ENCODE measurements around the gene FAM98A.
A peak's percentile ranks its signal among the peaks of the same experiment; 100 is the strongest.

The FAM98A gene

GRCh38 chr2:33599175-33599942 lies at the start of gene FAM98A:
Gene FAM98A, minus strand, starts transcription at chr2:33599299. Its CDS starts 78 bp downstream, at chr2:33599221.
- peak; percentile 98 for DNase-seq (ENCODE audit: low read depth)

GRCh38 chr2:33645861-33646260 lies 46.8 kb upstream of the FAM98A start:
- no peak for DNase-seq (ENCODE audit: low read depth)

- no peak for DNase-seq (ENCODE audit: low read depth)
Measured at GRCh38 chr2:33644215-33644614, 45.1 kb upstream of the FAM98A start.

DNA sequence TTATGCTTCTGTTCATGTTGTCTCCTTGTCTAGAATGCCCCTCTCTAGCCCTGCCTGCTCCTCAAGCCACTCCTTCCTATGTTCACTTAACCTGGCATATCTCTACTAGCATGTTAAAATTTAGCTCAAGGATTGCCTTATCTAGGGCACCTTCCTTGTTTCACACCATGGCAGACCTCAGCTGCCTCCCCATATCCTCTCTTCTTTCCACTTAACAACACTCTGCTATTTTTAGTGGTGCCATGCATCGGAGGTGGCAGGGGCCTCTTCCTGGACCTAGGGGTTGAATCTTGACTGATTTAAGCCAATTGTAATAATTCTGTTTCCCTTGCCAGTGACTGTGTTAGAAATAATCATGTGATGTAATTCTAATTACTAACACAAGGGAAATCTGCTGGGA lies 36.9 kb upstream of the FAM98A start:
- no peak for DNase-seq (ENCODE audit: low read depth)

- no peak for DNase-seq (ENCODE audit: low read depth)
Measured at GRCh38 chr2:33634261-33634910, 35.3 kb upstream of the FAM98A start.

- no peak for DNase-seq (ENCODE audit: low read depth)
Measured at GRCh38 chr2:33633315-33633714, 34.2 kb upstream of the FAM98A start.

DNA sequence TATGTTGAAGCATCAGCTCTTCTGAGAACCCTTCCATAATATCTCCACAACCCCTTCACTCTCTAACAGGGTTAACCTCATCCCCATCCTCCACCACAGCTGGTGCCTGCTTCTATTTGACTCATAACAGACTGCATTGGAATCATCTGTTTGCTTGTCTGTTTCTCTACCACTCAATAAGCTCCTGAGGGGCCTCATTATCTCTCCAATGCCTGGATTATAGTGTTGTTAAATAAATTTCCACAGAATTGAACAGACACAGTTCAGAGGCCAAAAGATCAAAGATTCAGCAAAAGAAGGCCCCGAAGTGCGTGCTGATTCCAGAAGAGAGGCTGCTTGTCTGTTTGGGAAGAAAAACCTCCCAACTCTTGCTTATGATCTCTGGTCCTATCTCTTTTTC lies 33.7 kb upstream of the FAM98A start:
- DNase-seq (ENCODE audit: low read depth) = no peak

- no peak for DNase-seq (ENCODE audit: low read depth)
Measured at GRCh38 chr2:33628031-33628827, 29.1 kb upstream of the FAM98A start.

- no peak for DNase-seq (ENCODE audit: low read depth)
Measured at GRCh38 chr2:33619028-33619427, 19.9 kb upstream of the FAM98A start.

- no peak for DNase-seq (ENCODE audit: low read depth)
Measured at GRCh38 chr2:33617989-33618388, 18.9 kb upstream of the FAM98A start.

DNA sequence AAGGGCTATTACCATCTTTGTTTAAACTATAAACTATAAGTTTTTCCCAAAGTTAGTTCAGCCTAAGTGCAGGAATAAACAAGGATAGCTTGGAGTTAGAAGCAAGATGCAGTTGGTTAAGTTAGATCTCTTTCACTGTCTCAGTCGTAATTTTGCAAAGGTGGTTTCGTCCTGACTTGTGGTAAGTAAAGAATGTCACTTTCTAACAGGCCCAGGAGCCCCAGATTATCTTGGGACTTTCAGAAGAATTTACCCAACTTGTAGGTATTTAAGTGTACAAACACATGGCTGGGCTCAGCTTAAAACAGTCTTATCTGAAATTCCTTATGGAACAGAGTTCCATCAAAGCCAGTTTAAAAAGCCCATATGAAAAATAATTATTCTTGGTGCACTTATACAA lies 18.3 kb upstream of the FAM98A start:
- DNase-seq (ENCODE audit: low read depth) = no peak

DNA sequence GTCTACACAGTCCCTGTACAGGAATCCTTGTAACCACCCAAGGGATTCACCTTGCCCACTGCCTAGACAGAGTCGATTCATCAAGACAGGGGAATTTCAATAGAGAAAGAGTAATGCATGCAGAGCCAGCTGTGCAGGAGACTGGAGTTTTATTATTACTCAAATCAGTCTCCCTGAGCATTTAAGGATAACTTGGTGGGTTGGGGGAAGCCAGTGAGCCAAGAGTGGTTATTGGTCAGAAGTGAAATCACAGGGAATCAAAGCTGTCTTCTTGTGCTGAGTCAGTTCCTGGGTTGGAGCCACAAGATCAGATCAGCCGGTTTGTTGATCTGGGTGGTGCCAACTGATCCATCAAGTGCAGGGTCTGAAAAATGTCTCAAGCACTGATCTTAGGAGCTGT lies 17.8 kb upstream of the FAM98A start:
- no peak for DNase-seq (ENCODE audit: low read depth)

DNA sequence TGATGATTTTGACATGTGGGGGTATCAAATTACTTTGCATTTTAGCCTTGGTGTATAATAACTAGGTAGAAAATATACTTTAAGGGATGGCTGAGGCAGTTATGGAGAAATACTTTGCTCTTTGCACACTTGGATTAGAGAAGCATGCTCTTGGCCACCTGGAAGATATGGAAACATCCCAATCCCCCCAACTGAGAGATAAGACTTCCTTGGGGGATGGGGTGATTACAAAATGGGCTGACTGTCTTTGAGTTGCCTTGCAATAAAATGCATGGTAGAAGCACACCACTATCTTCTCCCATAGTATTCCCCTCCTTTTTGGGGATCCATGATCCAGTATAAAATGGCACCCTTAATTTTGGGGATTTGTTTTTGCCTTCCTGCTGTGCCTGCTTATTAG lies 15.1 kb upstream of the FAM98A start:
- no peak for DNase-seq (ENCODE audit: low read depth)

- DNase-seq (ENCODE audit: low read depth) = no peak
Measured at GRCh38 chr2:33607905-33608304, 8.8 kb upstream of the FAM98A start.

GRCh38 chr2:33607251-33607721 lies 8.2 kb upstream of the FAM98A start:
- DNase-seq (ENCODE audit: low read depth) = no peak

DNA sequence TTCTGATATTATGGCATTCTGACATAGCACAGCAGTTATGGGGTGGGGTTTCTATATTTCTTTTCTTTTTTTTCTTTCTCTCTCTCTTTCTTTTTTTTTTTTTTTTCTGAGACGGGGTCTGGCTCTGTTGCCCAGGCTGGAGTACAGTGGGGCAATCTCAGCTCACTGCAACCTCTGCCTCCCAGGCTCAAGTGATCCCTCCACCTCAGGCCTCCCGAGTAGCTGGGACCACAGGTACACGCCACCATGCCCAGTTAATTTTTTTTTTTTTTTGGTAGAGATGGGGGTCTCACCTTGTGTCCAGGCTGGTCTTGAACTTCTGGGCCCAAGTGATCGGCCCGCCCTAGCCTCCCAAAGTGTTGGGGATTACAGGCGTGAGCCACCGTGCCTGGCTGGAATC lies 7.5 kb upstream of the FAM98A start:
- no peak for DNase-seq (ENCODE audit: low read depth)

- no peak for DNase-seq (ENCODE audit: low read depth)
Measured at GRCh38 chr2:33606100-33606499, 7.0 kb upstream of the FAM98A start.

- DNase-seq (ENCODE audit: low read depth) = no peak
Measured at GRCh38 chr2:33605056-33605455, 6.0 kb upstream of the FAM98A start.

DNA sequence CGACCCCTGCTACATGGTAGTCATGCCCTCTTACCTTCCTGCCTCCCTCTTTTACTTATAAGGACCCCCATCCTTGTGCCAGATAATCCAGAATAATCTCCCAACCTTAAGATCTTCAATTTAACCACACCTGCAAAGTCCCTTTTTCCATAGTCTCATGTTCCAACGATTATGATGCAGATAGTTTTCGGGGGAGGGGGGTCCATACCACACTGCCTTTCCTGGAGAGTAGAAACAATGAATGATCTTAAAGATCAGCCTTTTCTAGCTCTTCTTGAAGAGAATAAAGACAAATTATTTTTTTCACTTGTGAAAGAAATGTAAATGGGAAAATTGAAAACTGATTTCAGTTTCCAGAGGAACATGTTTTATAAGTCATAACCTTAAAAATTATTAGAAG lies 4.3 kb upstream of the FAM98A start:
- no peak for DNase-seq (ENCODE audit: low read depth)

GRCh38 chr2:33602201-33602830 lies 3.2 kb upstream of the FAM98A start:
- no peak for DNase-seq (ENCODE audit: low read depth)

- no peak for DNase-seq (ENCODE audit: low read depth)
Measured at GRCh38 chr2:33599943-33600192, 769 bp upstream of the FAM98A start.

DNA sequence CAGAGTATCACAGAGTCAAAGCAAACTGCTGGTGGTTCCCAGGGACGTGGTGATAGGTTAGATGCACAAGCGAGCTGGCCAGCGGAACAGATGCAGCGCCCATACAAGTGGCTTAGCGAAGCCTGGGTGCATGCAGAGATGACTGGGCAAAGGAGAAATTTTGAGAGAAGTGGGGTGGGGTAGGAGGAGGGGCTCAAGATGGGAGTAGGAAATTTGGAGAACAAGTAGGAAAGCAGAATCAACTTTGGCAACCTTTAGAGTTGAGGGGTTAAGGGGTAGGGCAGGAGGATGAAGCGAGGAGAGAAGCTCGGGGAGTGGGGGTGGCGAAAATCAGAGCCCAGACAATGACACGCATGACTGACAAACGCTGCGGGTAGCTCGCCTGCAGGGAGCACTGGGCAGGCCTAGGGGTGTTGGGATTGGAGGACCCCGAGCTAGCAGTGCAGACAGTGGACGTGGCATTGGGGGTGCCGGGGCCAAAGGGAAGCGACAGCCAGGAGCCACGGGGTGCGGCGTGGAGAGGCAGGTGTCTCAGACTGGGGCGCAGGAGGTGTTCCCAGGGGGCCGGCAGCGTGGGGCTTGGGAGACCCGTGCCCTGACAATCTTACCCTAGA lies 431 bp downstream of the FAM98A start:
- DNase-seq (ENCODE audit: low read depth) = no peak

Measured in stimulated activated CD8-positive, alpha-beta memory T cell treated with anti-CD3 and anti-CD28 coated beads, Interleukin-12 subunit alpha, Interleukin-12 subunit beta, amount 100 ng/mL, for 4 hours (primary cell).